OCI-LY7 (cell line): ENCODE results near the gene MEF2C. TPM values are rescaled to one million over a fixed set of nuclear protein-coding genes. Genes with fewer than 3 reads are reported as not detected.

Experiments used
- BruUV-seq: library from RNA; stranded (reverse); fragments of 400-500 nt; replicated peaks from 2 replicates; lab custom pipeline; 2021; lab: Mats Ljungman, UMichigan
- CTCF ChIA-PET: fragments of 300-600 bp; sonication (Branson Sonifier 250); formaldehyde crosslinking; loops from one replicate; lab custom pipeline; 2022; ENCODE audit warnings: antibody characterized with exemption; ENCODE audit not compliant: unreplicated experiment; lab: Charles Lee
- POLR2A ChIA-PET: fragments of 300-600 bp; sonication (Branson Sonifier 250); formaldehyde crosslinking; loops from one replicate; lab custom pipeline; 2022; ENCODE audit warnings: antibody characterized with exemption; lab: Charles Lee
- DNase-seq: peaks from one replicate; pipeline ENCODE4 v3.0.0-alpha.2; 2015; ENCODE audit warnings: low spot score
- H2AFZ ChIP-seq: fragments of 200-600 bp; sonication (generic), shearing (Covaris generic); 2 replicates; pipeline ENCODE4 v1.6.1; 2014; ENCODE audit warnings: mild to moderate bottlenecking, antibody characterized with exemption, low read length, moderate library complexity
- H3K27ac ChIP-seq: fragments of 200-600 bp; sonication (generic); 2 replicates; pipeline ENCODE4 v1.5.1; 2014; ENCODE audit warnings: mixed run types, low read depth, mild to moderate bottlenecking, moderate library complexity, low read length, inconsistent platforms; ENCODE audit not compliant: poor library complexity, severe bottlenecking
- H3K36me3 ChIP-seq: fragments of 200-600 bp; sonication (generic); 2 replicates; pipeline ENCODE4 v1.6.1; 2014; ENCODE audit warnings: mild to moderate bottlenecking, antibody characterized with exemption, low read length, moderate library complexity, mixed read lengths; ENCODE audit not compliant: insufficient read depth
- H3K4me1 ChIP-seq: fragments of 200-600 bp; sonication (generic); 2 replicates; pipeline ENCODE4 v1.5.1; 2014; ENCODE audit warnings: mild to moderate bottlenecking, low read length; ENCODE audit not compliant: insufficient read depth, poor library complexity, severe bottlenecking
- H3K4me2 ChIP-seq: fragments of 200-600 bp; sonication (generic); 2 replicates; pipeline ENCODE4 v1.6.1; 2014; ENCODE audit warnings: mild to moderate bottlenecking, low read length
- H3K4me3 ChIP-seq: fragments of 200-600 bp; sonication (generic); 2 replicates; pipeline ENCODE4 v1.5.1; 2014; ENCODE audit warnings: mild to moderate bottlenecking, low read depth, low read length; ENCODE audit not compliant: poor library complexity, severe bottlenecking
- H3K79me2 ChIP-seq: fragments of 200-600 bp; sonication (generic); 2 replicates; pipeline ENCODE4 v1.6.1; 2016; ENCODE audit warnings: low read depth, mild to moderate bottlenecking, low read length, moderate library complexity, mixed read lengths; ENCODE audit not compliant: insufficient read depth
- H3K9me2 ChIP-seq: fragments of 200-600 bp; sonication (generic); 2 replicates; pipeline ENCODE4 v1.6.1; 2016; ENCODE audit warnings: mild to moderate bottlenecking, low read length, mixed read lengths; ENCODE audit not compliant: insufficient read depth
- H3K9me3 ChIP-seq: fragments of 200-600 bp; sonication (generic); 2 replicates; pipeline ENCODE4 v1.6.1; 2014; ENCODE audit warnings: mild to moderate bottlenecking, mixed run types, low read length, mixed read lengths
- H4K20me1 ChIP-seq: fragments of 200-600 bp; sonication (generic); 2 replicates; pipeline ENCODE4 v1.6.1; 2014; ENCODE audit warnings: mild to moderate bottlenecking, antibody characterized with exemption, low read length, moderate library complexity, mixed read lengths; ENCODE audit not compliant: insufficient read depth
- EZH2phosphoT487 ChIP-seq: fragments of 200-600 bp; sonication (generic); IDR thresholded peaks from 2 replicates; pipeline ENCODE4 v1.6.1; 2018; ENCODE audit warnings: low read depth, borderline replicate concordance, mild to moderate bottlenecking, mixed run types, antibody characterized with exemption, low read length, moderate library complexity, mixed read lengths
- intact Hi-C: fragments of 100-400 bp; cut with micrococcal nuclease; formaldehyde crosslinking; loops from one replicate; pipeline ENCODE4 v1.10.0; 2022; ENCODE audit not compliant: unreplicated experiment
- total RNA-seq, 2 experiments: library from RNA; depleted of rRNA in 1 of 2; stranded (reverse); fragments of >200 nt in 1 of 2; shearing (Covaris generic) in 1 of 2; gene quantifications; 2 replicates each; pipeline ENCODE4 v1.2.3, GENCODE V29; 2014 to 2022
- TF ChIP-seq, protein P1 (sequence below): fragments of 200-600 bp; sonication (generic); conservative IDR thresholded peaks from 2 replicates; pipeline ENCODE4 v1.5.1; 2014; ENCODE audit warnings: mild to moderate bottlenecking, antibody characterized with exemption, low read length, moderate library complexity, mixed read lengths

The MEF2C gene
- total RNA-seq, 2 experiments from 2014 or later = 5.5 to 57.6 TPM

DNA sequence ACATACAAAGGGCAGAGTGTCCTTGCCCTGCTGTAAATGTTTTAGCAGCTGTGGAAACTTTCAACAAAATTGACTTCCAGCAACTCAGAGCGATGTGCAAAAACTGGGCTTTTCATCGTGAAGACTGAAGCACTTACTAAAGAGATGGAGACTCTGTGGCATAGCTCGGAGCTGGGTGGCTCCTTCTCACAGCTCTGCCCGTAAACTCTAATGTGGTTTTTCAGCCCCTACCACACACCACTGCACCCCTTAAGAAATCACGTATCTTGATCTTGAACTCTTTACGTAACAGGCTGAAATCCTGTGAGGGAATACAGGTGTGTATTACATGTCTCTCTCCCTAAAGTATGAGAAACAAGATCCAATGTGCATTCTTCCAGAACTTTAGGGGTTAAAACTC is 124.4 kb downstream of the MEF2C start:
- Histone ChIP-seq H3K36me3 (no peaks in the 10 kb centered on the region), H3K9me3 (no peaks in the 10 kb centered on the region), H4K20me1 (no peaks in the 10 kb centered on the region), H3K27ac (no peak overlapping the region), H3K79me2 (no peaks in the 10 kb centered on the region), H3K4me1 (no peaks in the 10 kb centered on the region), H3K4me3 (no peak overlapping the region), H3K9me2 (no peaks in the 10 kb centered on the region), H2AFZ (no peak overlapping the region), H3K4me2 (no peak overlapping the region)
- intact Hi-C loops = no loop called here
- TF ChIP-seq, protein P1, sequence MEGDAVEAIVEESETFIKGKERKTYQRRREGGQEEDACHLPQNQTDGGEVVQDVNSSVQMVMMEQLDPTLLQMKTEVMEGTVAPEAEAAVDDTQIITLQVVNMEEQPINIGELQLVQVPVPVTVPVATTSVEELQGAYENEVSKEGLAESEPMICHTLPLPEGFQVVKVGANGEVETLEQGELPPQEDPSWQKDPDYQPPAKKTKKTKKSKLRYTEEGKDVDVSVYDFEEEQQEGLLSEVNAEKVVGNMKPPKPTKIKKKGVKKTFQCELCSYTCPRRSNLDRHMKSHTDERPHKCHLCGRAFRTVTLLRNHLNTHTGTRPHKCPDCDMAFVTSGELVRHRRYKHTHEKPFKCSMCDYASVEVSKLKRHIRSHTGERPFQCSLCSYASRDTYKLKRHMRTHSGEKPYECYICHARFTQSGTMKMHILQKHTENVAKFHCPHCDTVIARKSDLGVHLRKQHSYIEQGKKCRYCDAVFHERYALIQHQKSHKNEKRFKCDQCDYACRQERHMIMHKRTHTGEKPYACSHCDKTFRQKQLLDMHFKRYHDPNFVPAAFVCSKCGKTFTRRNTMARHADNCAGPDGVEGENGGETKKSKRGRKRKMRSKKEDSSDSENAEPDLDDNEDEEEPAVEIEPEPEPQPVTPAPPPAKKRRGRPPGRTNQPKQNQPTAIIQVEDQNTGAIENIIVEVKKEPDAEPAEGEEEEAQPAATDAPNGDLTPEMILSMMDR = no peak
- TF ChIP-seq EZH2phosphoT487 = no peak
- CTCF ChIA-PET = no interaction called here
- POLR2A ChIA-PET = interaction anchor here (0.6 kb wide), 1 partner anchor 353 kb away, joined by 3 read pairs; no protein-coding TSS in a partner anchor
- DNase-seq = no peak
- BruUV-seq = no TSS peak

DNA sequence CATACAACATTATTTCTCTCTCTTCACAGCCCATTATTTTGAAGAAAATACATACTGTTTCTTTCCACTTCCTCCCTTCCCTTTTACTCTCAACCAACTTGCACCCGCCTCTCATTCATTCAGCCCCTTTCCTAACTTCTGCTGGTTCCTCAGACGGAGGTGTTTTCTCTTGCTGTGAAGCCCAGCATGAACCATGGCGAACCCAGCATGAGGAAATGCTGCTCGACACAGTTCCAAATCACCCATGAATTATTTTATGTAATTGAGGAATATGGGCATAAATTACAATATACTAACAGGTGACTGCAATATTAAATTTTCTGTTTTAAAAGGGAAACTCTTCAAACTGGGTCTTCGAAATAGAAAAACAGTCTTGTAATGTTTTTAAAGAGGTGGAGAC is 124.8 kb downstream of the MEF2C start:
- no peaks in the 10 kb centered on the region for H4K20me1 ChIP-seq
- H3K27ac ChIP-seq = no peak overlapping the region
- no peaks in the 10 kb centered on the region for H3K4me1 ChIP-seq
- no peak for DNase-seq
- no peak overlapping the region for H3K4me3 ChIP-seq
- no peaks in the 10 kb centered on the region for H3K79me2 ChIP-seq
- TF ChIP-seq EZH2phosphoT487 = no peak
- TF ChIP-seq, protein P1 = no peak
- no peaks in the 10 kb centered on the region for H3K9me2 ChIP-seq
- no peaks in the 10 kb centered on the region for H3K36me3 ChIP-seq
- CTCF ChIA-PET = no interaction called here
- intact Hi-C loops = no loop called here
- no peak overlapping the region for H2AFZ ChIP-seq
- POLR2A ChIA-PET = interaction anchor here (0.6 kb wide), 1 partner anchor 353 kb away, joined by 3 read pairs; no protein-coding TSS in a partner anchor
- no peak overlapping the region for H3K4me2 ChIP-seq
- BruUV-seq = no TSS peak
- no peaks in the 10 kb centered on the region for H3K9me3 ChIP-seq

DNA sequence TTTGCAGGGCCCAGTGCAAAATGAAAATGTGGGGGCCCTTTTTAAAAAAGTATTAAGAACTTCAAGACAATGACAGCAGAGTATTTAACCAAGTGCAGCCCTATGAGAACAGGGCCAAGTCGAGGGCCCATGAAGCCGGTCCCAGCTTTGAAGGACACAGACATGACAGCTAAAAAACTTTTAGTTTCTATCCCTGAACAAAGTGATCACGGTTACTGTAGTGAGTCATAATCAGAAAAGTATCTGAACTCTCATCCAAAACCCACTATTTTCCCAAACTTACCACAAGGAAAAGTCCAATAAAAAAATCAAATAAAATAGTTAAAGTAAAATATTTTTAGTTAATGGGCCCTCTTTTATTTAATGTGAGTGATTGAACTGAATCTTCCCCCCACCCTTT is 126.0 kb downstream of the MEF2C start:
- H2AFZ ChIP-seq = no peak overlapping the region
- H4K20me1 ChIP-seq = no peaks in the 10 kb centered on the region
- no peaks in the 10 kb centered on the region for H3K4me1 ChIP-seq
- H3K4me2 ChIP-seq = no peak overlapping the region
- no peak overlapping the region for H3K4me3 ChIP-seq
- no peak for DNase-seq
- H3K9me3 ChIP-seq = no peaks in the 10 kb centered on the region
- H3K36me3 ChIP-seq = no peaks in the 10 kb centered on the region
- intact Hi-C loops = no loop called here
- BruUV-seq = no TSS peak
- no peaks in the 10 kb centered on the region for H3K9me2 ChIP-seq
- TF ChIP-seq, protein P1 = no peak
- TF ChIP-seq EZH2phosphoT487 = no peak
- CTCF ChIA-PET = no interaction called here
- POLR2A ChIA-PET = interaction anchor here (0.5 to 2.3 kb wide), 4 partner anchors 10 to 769 kb away, joined by 3 to 14 read pairs (median 3); no protein-coding TSS in a partner anchor
- H3K79me2 ChIP-seq = no peaks in the 10 kb centered on the region
- H3K27ac ChIP-seq = no peak overlapping the region
